Upper lobe of left lung (tissue), 6 donors: ENCODE data around the gene PLD5. TPM values are rescaled to one million over a fixed set of nuclear protein-coding genes. Genes with fewer than 3 reads are reported as not detected.
"Not testable (repeated sequence)": the region's sequence is repeated elsewhere in the genome, so short reads cannot be mapped to it uniquely, and the experiment has no call there.

Experiments
- ATAC-seq, 2 donors: fragments of 200-7000 bp; cut with Tn5 transposase; one replicate each; pipeline ENCODE4 v1.9.1; 2022; ENCODE audit warnings: mild to moderate bottlenecking in 2 of 2, moderate library complexity in 2 of 2; ENCODE audit not compliant: low FRiP score in 2 of 2
- DNase-seq, 2 donors: peaks; one replicate each; pipeline ENCODE4 v3.0.0-alpha.2; 2019 to 2020
- H3K27ac ChIP-seq, 4 donors: fragments of 200-600 bp; sonication (generic); one replicate each; pipeline ENCODE4 v1.5.1; 2016 to 2019
- H3K27me3 ChIP-seq, 4 donors: fragments of 200-600 bp; sonication (generic); one replicate each; pipeline ENCODE4 v1.5.1; 2017 to 2019
- H3K36me3 ChIP-seq, 4 donors: fragments of 200-600 bp; sonication (generic); one replicate each; pipeline ENCODE4 v1.5.1; 2016 to 2019
- H3K4me1 ChIP-seq, 4 donors: fragments of 200-600 bp; sonication (generic); one replicate each; pipeline ENCODE4 v1.5.1; 2018 to 2019
- H3K4me3 ChIP-seq, 4 donors: fragments of 200-600 bp; sonication (generic); one replicate each; pipeline ENCODE4 v1.5.1; 2017 to 2019; ENCODE audit warnings: mild to moderate bottlenecking in 2 of 4, moderate library complexity in 1 of 4
- H3K9me3 ChIP-seq, 4 donors: fragments of 200-600 bp; sonication (generic); one replicate each; pipeline ENCODE4 v1.5.1; 2018 to 2019
- CTCF ChIP-seq, 6 experiments: fragments of 450-650 bp in 4 of 6; fragments of 200-600 bp in 2 of 6; sonication (generic) in 2 of 6; IDR thresholded peaks; one replicate each; pipeline ENCODE4 v1.5.1; 2016 to 2019; ENCODE audit warnings: antibody characterized with exemption in 6 of 6
- EP300 ChIP-seq, 4 donors: sonication (generic); formaldehyde crosslinking; IDR thresholded peaks; one replicate each; pipeline ENCODE4 v1.5.1; 2017; ENCODE audit warnings: antibody characterized with exemption in 4 of 4, control low read depth in 2 of 4
- POLR2A ChIP-seq, 4 donors: fragments of 450-650 bp; IDR thresholded peaks; one replicate each; pipeline ENCODE4 v1.5.1; 2016 to 2017; ENCODE audit warnings: antibody characterized with exemption in 4 of 4, mild to moderate bottlenecking in 2 of 4
- POLR2AphosphoS5 ChIP-seq, 2 donors: sonication (generic); formaldehyde crosslinking; IDR thresholded peaks; one replicate each; pipeline ENCODE4 v1.5.1; 2017; ENCODE audit warnings: antibody characterized with exemption in 2 of 2
- WGBS, 2 donors: methylation state at CpG; one replicate each; pipeline ENCODE4 v1.1.5; 2017 to 2018; 5-methylcytosine and 5-hydroxymethylcytosine counted together
- total RNA-seq, 6 donors: library from RNA; depleted of rRNA in 4 of 6; stranded (reverse); fragments of >200 nt in 4 of 6; gene quantifications; one replicate each; pipeline versions ENCODE4 v1.1.0 to v1.2.1, GENCODE V29; 2016 to 2021
- donor health status: DM: no; HTN: no; CAD: no; lungs with moderate emphysema.
- donor health status: DM: no; HTN: yes; CAD: no; lungs with severe emphysema.

Gene PLD5
- total RNA-seq, 6 donors from 2014 or later: under 0.01 to 1.9 (median 0.67) TPM

GRCh38 chr1:242239398-242239797, 285.1 kb downstream of the PLD5 start:
- ATAC-seq (no peak), DNase-seq (no peak)
- H3K4me3 ChIP-seq: no peak overlapping the region
- H3K9me3 ChIP-seq: no peaks in the 10 kb centered on the region
- TF ChIP-seq POLR2AphosphoS5 (IDR thresholded peaks at IDR 0.05) (no peak), POLR2A (IDR thresholded peaks at IDR 0.05) (no peak), EP300 (IDR thresholded peaks at IDR 0.05) (no peak)
- no peaks in the 10 kb centered on the region for H3K27me3 ChIP-seq
- WGBS, 2 donors: 65 to 76% methylated on average over 7 of the region's 7 CpGs
- H3K4me1 ChIP-seq: peaks cover 0 to 17% (median 5%) of the 10 kb centered on the region in 4 donors
- no peak overlapping the region for H3K27ac ChIP-seq
- H3K36me3 ChIP-seq: no peaks in the 10 kb centered on the region

- DNase-seq (no peak), ATAC-seq (no peak)
- Histone ChIP-seq H3K9me3 (no peaks in the 10 kb centered on the region), H3K27ac (no peak overlapping the region), H3K4me3 (no peak overlapping the region), H3K27me3 (no peaks in the 10 kb centered on the region), H3K36me3 (no peaks in the 10 kb centered on the region), H3K4me1 (peaks cover 0 to 6% (median 0%) of the 10 kb centered on the region in 4 donors)
- no peak for TF ChIP-seq POLR2A (IDR thresholded peaks at IDR 0.05)
- TF ChIP-seq POLR2AphosphoS5 (IDR thresholded peaks at IDR 0.05): no peak
- no peak for TF ChIP-seq CTCF (IDR thresholded peaks at IDR 0.05)
- TF ChIP-seq EP300 (IDR thresholded peaks at IDR 0.05): no peak
- WGBS, 2 donors: 57 to 76% methylated on average over 1 of the region's 1 CpG
These were observed 287.4 kb downstream of the PLD5 start for GRCh38 chr1:242237051-242237450.

- ATAC-seq: no peak
- H3K36me3 ChIP-seq: no peaks in the 10 kb centered on the region
- no peak overlapping the region for H3K4me3 ChIP-seq
- no peak for TF ChIP-seq EP300 (IDR thresholded peaks at IDR 0.05)
- no peak overlapping the region for H3K27ac ChIP-seq
- H3K9me3 ChIP-seq: no peaks in the 10 kb centered on the region
- no peaks in the 10 kb centered on the region for H3K4me1 ChIP-seq
- no peak for DNase-seq
- 89 to 91% methylated on average over 3 of the region's 3 CpGs for WGBS, 2 donors
- H3K27me3 ChIP-seq: no peaks in the 10 kb centered on the region
These were observed 295.5 kb downstream of the PLD5 start for GRCh38 chr1:242228991-242229390.

GRCh38 chr1:242225767-242226573, 298.5 kb downstream of the PLD5 start:
- no peak for DNase-seq
- Histone ChIP-seq H3K27me3 (no peaks in the 10 kb centered on the region), H3K4me3 (no peak overlapping the region), H3K36me3 (no peaks in the 10 kb centered on the region), H3K4me1 (no peaks in the 10 kb centered on the region), H3K9me3 (no peaks in the 10 kb centered on the region), H3K27ac (no peak overlapping the region)
- 87 to 89% methylated on average over 9 of the region's 9 CpGs for WGBS, 2 donors
- ATAC-seq: no peak
- TF ChIP-seq POLR2AphosphoS5 (IDR thresholded peaks at IDR 0.05): no peak
- no peak for TF ChIP-seq CTCF (IDR thresholded peaks at IDR 0.05)
- no peak for TF ChIP-seq POLR2A (IDR thresholded peaks at IDR 0.05)
- TF ChIP-seq EP300 (IDR thresholded peaks at IDR 0.05): no peak

- DNase-seq, H3K36me3 ChIP-seq, H3K4me1 ChIP-seq, H3K9me3 ChIP-seq, H3K27ac ChIP-seq, H3K27me3 ChIP-seq, ATAC-seq, H3K4me3 ChIP-seq: not testable (repeated sequence)
- WGBS, 2 donors: 87 to 88% methylated on average over 16 of the region's 16 CpGs
These were observed 299.4 kb downstream of the PLD5 start for GRCh38 chr1:242224878-242225766.

GRCh38 chr1:242224461-242224860, 300.0 kb downstream of the PLD5 start:
- no peaks in the 10 kb centered on the region for H3K27me3 ChIP-seq
- 78 to 81% methylated on average over 3 of the region's 3 CpGs for WGBS, 2 donors
- no peaks in the 10 kb centered on the region for H3K4me1 ChIP-seq
- no peak overlapping the region for H3K27ac ChIP-seq
- no peaks in the 10 kb centered on the region for H3K36me3 ChIP-seq
- H3K4me3 ChIP-seq: no peak overlapping the region
- DNase-seq: no peak
- H3K9me3 ChIP-seq: no peaks in the 10 kb centered on the region
- ATAC-seq: no peak
- TF ChIP-seq CTCF (IDR thresholded peaks at IDR 0.05) (no peak), POLR2A (IDR thresholded peaks at IDR 0.05) (no peak), EP300 (IDR thresholded peaks at IDR 0.05) (no peak), POLR2AphosphoS5 (IDR thresholded peaks at IDR 0.05) (no peak)
